Measurements from ENCODE around the gene ANO2. TPM values are rescaled to one million over a fixed set of nuclear protein-coding genes. Genes with fewer than 3 reads are reported as not detected.
A peak's percentile ranks its signal among the peaks of the same experiment; 100 is the strongest.

Gene ANO2
- total RNA-seq, 2 donors from 2014 or later, result 2.8 to 9.3 TPM

DNA sequence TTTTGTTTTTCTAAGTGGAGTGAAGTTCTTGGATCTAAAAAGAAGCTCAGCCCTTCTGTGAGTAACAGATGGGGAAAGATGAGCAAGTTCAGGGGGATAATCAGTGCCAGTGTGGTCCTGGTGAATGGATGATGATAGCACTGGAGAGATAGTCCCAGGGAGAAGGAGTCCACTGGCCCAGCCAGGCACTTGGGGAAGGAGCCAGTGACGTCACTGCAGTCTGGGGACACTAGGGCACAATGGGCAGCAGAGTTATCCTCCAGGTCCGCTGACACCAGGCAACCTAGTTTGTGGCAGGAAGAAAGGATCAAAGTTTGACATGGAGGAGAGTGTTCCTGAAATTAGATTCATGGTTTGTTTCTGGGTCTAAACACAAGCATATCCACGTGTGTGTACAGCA is 411.7 kb downstream of the ANO2 start:
- Histone ChIP-seq H3K9me3 (no peaks in the 10 kb centered on the region), H3K27ac (no peak overlapping the region), H3K27me3 (no peaks in the 10 kb centered on the region), H3K4me1 (no peaks in the 10 kb centered on the region), H3K4me3 (no peak overlapping the region), H3K36me3 (no peaks in the 10 kb centered on the region)
- TF ChIP-seq, protein P1, sequence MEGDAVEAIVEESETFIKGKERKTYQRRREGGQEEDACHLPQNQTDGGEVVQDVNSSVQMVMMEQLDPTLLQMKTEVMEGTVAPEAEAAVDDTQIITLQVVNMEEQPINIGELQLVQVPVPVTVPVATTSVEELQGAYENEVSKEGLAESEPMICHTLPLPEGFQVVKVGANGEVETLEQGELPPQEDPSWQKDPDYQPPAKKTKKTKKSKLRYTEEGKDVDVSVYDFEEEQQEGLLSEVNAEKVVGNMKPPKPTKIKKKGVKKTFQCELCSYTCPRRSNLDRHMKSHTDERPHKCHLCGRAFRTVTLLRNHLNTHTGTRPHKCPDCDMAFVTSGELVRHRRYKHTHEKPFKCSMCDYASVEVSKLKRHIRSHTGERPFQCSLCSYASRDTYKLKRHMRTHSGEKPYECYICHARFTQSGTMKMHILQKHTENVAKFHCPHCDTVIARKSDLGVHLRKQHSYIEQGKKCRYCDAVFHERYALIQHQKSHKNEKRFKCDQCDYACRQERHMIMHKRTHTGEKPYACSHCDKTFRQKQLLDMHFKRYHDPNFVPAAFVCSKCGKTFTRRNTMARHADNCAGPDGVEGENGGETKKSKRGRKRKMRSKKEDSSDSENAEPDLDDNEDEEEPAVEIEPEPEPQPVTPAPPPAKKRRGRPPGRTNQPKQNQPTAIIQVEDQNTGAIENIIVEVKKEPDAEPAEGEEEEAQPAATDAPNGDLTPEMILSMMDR (IDR thresholded peaks at IDR 0.05), result no peak
- DNase-seq (ENCODE audit: low spot score), result no peak

DNA sequence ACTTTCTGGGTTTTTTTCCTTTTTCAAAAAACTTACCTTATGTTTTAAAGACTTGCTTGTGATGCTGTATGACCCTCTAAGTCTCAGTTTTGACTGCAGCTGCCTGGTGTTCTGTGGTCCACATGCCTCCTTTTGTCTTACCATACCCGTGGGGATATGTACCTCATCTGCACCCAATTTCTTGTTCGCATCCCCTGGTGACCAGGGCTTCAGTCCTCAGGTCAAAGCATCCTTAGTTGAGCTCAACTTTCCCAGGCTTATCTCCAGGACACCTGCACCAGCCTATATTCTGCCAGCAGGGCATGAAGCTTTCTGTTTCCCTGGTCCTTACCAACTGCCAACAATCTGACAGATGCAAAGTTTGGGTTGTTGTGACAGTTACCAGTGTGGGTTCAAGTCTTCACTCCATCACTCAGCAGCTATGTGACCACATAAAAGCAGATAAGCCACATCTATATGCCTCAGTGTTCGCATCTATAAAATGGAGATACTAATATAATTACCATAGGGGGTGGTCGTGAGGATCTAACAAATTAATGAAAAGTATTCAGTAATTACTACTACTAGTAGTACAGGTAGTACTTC is 419.2 kb downstream of the ANO2 start:
- Histone ChIP-seq H3K36me3 (no peaks in the 10 kb centered on the region), H3K9me3 (no peaks in the 10 kb centered on the region), H3K4me3 (no peak overlapping the region), H3K27me3 (no peaks in the 10 kb centered on the region), H3K4me1 (no peaks in the 10 kb centered on the region), H3K27ac (no peak overlapping the region)
- DNase-seq (ENCODE audit: low spot score), result no peak
- TF ChIP-seq, protein P1 (IDR thresholded peaks at IDR 0.05), result no peak

DNA sequence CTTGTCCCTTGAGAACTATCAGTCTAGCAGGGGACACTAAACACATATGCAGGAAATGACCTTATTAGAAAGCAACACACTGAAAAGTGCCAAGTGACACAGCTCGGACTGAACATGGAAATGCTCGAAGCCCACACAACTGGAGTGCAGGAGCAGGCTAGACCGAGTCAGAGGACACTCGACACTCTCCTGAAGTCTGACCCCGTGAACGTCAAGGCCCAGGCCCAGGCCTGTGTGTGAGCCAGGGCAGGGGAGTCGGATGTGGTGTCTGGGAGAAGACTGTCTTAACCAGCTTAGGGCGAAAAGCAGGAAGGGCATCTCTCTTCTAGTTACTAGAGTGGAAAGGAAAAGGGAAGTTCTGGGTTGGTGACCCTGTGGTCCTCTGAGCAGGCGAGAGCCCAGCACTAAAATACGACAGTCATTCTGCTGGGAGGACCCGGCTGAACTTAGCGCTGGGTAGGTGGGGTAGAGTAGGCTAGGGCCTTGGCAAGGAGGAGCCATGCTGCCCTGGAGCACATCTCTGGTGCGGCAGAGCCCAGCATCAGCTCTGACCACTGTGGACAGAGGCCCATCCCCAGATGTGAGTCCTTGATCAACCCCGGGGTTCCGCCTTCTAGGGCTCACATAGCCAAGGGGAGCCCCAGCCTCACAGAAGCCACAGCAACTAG is 420.2 kb downstream of the ANO2 start:
- H3K4me1 ChIP-seq, result no peaks in the 10 kb centered on the region
- TF ChIP-seq, protein P1 (IDR thresholded peaks at IDR 0.05), result no peak
- peak; percentile 38 for DNase-seq (ENCODE audit: low spot score)
- H3K27ac ChIP-seq, result no peak overlapping the region
- no peaks in the 10 kb centered on the region for H3K36me3 ChIP-seq
- no peaks in the 10 kb centered on the region for H3K9me3 ChIP-seq
- no peak overlapping the region for H3K4me3 ChIP-seq
- H3K27me3 ChIP-seq, result no peaks in the 10 kb centered on the region

DNA sequence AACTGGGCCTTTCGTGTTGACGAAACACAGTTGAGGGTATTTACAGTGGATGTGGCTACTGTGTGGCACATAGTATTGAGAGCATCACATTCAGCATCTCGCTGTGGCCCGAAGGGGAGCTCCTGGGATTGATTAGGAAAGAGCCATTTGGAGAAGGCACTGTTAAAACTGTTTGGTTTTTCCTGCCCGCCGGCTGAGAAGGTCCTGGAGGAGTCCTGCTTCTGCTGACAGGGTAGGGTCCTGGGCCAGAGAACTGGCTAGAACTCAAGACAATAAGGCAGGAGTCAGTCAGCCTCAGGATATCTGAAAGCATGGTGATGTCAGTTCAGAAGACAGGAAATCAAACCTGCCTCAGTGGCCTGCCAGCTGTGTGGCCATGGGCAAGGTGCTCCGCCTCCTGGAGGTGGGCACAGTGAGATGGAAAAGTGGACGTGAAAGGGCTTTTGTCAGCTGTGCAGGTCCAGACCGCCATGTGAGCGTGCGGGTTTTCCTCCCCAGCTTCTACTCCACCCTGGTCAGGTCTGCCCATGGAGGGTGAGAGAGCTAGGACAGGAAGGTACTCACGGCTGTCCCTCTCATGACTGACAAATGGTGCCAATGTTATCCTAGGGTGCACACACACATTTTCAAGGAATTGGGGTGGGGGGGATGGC is 420.8 kb downstream of the ANO2 start:
- H3K27ac ChIP-seq, result no peak overlapping the region
- no peaks in the 10 kb centered on the region for H3K9me3 ChIP-seq
- TF ChIP-seq, protein P1 (IDR thresholded peaks at IDR 0.05), result no peak
- H3K4me1 ChIP-seq, result no peaks in the 10 kb centered on the region
- peak; percentile 21 for DNase-seq (ENCODE audit: low spot score)
- no peaks in the 10 kb centered on the region for H3K27me3 ChIP-seq
- no peak overlapping the region for H3K4me3 ChIP-seq
- no peaks in the 10 kb centered on the region for H3K36me3 ChIP-seq

DNA sequence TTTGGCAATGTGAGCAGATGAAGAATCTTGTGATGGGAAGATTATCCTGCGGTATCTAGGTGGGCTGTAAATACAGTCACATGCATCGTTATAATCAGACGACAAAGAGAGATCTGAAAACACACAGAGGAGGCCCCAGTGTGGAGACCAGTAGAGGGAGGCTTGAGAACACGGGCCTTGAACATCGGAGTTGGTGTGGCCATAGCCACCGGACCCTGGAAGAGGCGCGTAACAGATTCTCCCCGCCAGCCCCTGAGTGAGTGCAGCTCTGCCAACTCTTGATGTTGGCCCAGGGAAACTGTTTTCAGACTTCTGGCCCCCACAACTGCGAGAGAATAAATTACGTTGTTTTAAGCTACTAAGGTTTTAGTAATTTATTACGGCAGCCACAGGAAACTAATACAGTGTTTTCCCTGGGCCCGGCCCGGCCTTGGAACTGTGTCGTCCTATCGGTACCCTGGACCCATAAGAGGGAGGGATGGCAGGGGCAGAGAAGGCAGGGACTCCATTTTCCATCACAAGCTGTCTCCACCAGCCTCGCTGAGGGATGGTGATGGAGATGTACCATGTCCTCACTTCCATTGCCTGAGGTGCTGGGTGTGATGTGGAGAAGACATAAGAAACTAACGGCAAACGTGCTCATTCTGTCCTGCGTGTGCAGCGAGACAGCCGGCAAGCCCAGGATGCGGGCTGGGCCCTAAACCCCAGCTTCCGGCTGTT is 421.5 kb downstream of the ANO2 start:
- no peaks in the 10 kb centered on the region for H3K9me3 ChIP-seq
- H3K4me3 ChIP-seq, result no peak overlapping the region
- TF ChIP-seq, protein P1 (IDR thresholded peaks at IDR 0.05), result no peak
- H3K27ac ChIP-seq, result no peak overlapping the region
- H3K27me3 ChIP-seq, result no peaks in the 10 kb centered on the region
- no peaks in the 10 kb centered on the region for H3K4me1 ChIP-seq
- H3K36me3 ChIP-seq, result no peaks in the 10 kb centered on the region
- peak; percentile 28 for DNase-seq (ENCODE audit: low spot score)

Measured in right atrium auricular region (tissue), 2 donors.